HepG2 (cell line): ENCODE data around the gene GNG3. TPM values are rescaled to one million over a fixed set of nuclear protein-coding genes. Genes with fewer than 3 reads are reported as not detected.

Experiments
- AHR ChIP-seq: IDR thresholded peaks from 2 replicates; pipeline ENCODE4 v1.6.1; 2018; ENCODE audit warnings: missing genetic modification reagents, missing compliant biosample characterization
- ATF6 ChIP-seq: sonication (generic); formaldehyde crosslinking; conservative IDR thresholded peaks from 2 replicates; pipeline ENCODE4 v1.4.0; 2020; ENCODE audit warnings: missing genetic modification reagents
- DR1 ChIP-seq: sonication (generic); formaldehyde crosslinking; IDR thresholded peaks from 2 replicates; pipeline ENCODE4 v1.8.0; 2021; ENCODE audit warnings: mild to moderate bottlenecking, missing genetic modification reagents, inconsistent platforms
- FUBP1 ChIP-seq: sonication (generic); formaldehyde crosslinking; IDR thresholded peaks from 2 replicates; pipeline ENCODE4 v1.5.1; 2020; ENCODE audit warnings: missing genetic modification reagents, mild to moderate bottlenecking, borderline replicate concordance
- GRHL1 ChIP-seq: sonication (generic); formaldehyde crosslinking; conservative IDR thresholded peaks from 2 replicates; pipeline ENCODE4 v1.8.0; 2022; ENCODE audit warnings: missing genetic modification reagents
- HNRNPH1 ChIP-seq: fragments of 200-400 bp; formaldehyde crosslinking; optimal IDR thresholded peaks from 2 replicates; pipeline ENCODE3; 2017; ENCODE audit warnings: mild to moderate bottlenecking, low read depth, low read length
- MED13 ChIP-seq: sonication (generic); formaldehyde crosslinking; IDR thresholded peaks from 2 replicates; pipeline ENCODE4 v1.5.0; 2020; ENCODE audit warnings: missing genetic modification reagents
- SETDB1 ChIP-seq: sonication (generic); formaldehyde crosslinking; IDR thresholded peaks from 2 replicates; pipeline ENCODE4 v1.5.1; 2020; ENCODE audit warnings: missing genetic modification reagents, mild to moderate bottlenecking, borderline replicate concordance
- SNRNP70 ChIP-seq: fragments of 200-400 bp; formaldehyde crosslinking; IDR thresholded peaks from 2 replicates; pipeline ENCODE4 v1.6.1; 2017; ENCODE audit warnings: mild to moderate bottlenecking, low read depth, low read length, moderate library complexity
- SP1 ChIP-seq, 2 experiments: fragments of 450-650 bp in 1 of 2; sonication (generic) in 1 of 2; formaldehyde crosslinking in 1 of 2; IDR thresholded peaks; 2 replicates each; pipeline versions ENCODE4 v1.4.0 to v1.6.1; 2016 to 2020; ENCODE audit warnings: missing genetic modification reagents in 1 of 2
- SYNCRIP ChIP-seq: fragments of 200-400 bp; formaldehyde crosslinking; IDR thresholded peaks from 2 replicates; pipeline ENCODE4 v1.6.1; 2018; ENCODE audit warnings: mild to moderate bottlenecking, low read depth, low read length; ENCODE audit not compliant: insufficient read depth
- ZBED4 ChIP-seq: sonication (generic); formaldehyde crosslinking; IDR thresholded peaks from 2 replicates; pipeline ENCODE4 v1.4.0; 2020; ENCODE audit warnings: missing genetic modification reagents, borderline replicate concordance
- ZMYM4 ChIP-seq: sonication (generic); formaldehyde crosslinking; IDR thresholded peaks from 2 replicates; pipeline ENCODE4 v1.8.1; 2023; ENCODE audit warnings: mild to moderate bottlenecking, missing genetic modification reagents
- ZNF354B ChIP-seq: sonication (generic); formaldehyde crosslinking; IDR thresholded peaks from 2 replicates; pipeline ENCODE4 v1.8.0; 2022; ENCODE audit warnings: mild to moderate bottlenecking, missing genetic modification reagents
- ZNF562 ChIP-seq: sonication (generic); formaldehyde crosslinking; IDR thresholded peaks from 2 replicates; pipeline ENCODE4 v1.8.0; 2022; ENCODE audit warnings: missing genetic modification reagents, borderline replicate concordance
- polyA plus RNA-seq, 8 experiments: library from polyadenylated mRNA; depleted of rRNA in 3 of 8; stranded (reverse) in 7 of 8; unstranded in 1 of 8; fragments of >200 nt; fragmentation: Illumina TruSeq in 4 of 8; extraction: Trizol in 4 of 8; gene quantifications; 2 replicates each; pipeline versions ENCODE4 v1.2.1 to v1.2.3, GENCODE V29; 2011 to 2016; ENCODE audit warnings: low read depth in 4 of 8, missing spikeins in 1 of 8, mixed read lengths in 1 of 8; ENCODE audit not compliant: insufficient read depth in 1 of 8
- total RNA-seq, 5 experiments: library from RNA; depleted of rRNA; stranded (reverse); fragments of >200 nt; fragmentation: Illumina TruSeq; extraction: Trizol; gene quantifications; 2 replicates each; pipeline ENCODE4 v1.2.3, GENCODE V29; 2016; ENCODE audit warnings: low read depth in 1 of 5

The GNG3 gene
- total and polyA plus RNA-seq, 2 of the 13 experiments (the other 11 are each of a cell fraction or from before 2014, with no cell fraction given): not detected

GRCh38 chr11:62671608-62672389 lies 35.7 kb upstream of the GNG3 start, which contains the start of the genes LBHD1 and UQCC3 (continued):
- TF ChIP-seq GRHL1 (no peak), SP1 (IDR thresholded peaks at IDR 0.05) (no peak), SP1 (CRISPR knock-in tag; IDR thresholded peaks at IDR 0.05) (0 out of 2 replicates have a peak, but pooled peaks have one; percentile 7), ZBED4 (CRISPR knock-in tag) (no peak), SYNCRIP (no peak), MED13 (no peak), ATF6 (CRISPR knock-in tag) (no peak), AHR (no peak; the same call in 1 of the 2 replicates), FUBP1 (CRISPR knock-in tag) (no peak), HNRNPH1 (no peak), DR1 (peak; percentile 70), SETDB1 (no peak), ZNF562 (CRISPR knock-in tag) (no peak), SNRNP70 (no peak), ZNF354B (CRISPR knock-in tag) (peak; percentile 85; the same call in 1 of the 2 replicates), ZMYM4 (CRISPR knock-in tag) (peak; percentile 35; the same call in 1 of the 2 replicates)
